Hypothalamus (tissue), 51 donors: ENCODE data around the gene CFAP206.

ENCODE experiments used
- DNase-seq, 51 donors: peaks; one replicate each; lab custom pipeline; 2025; lab: John Stamatoyannopoulos, UW

CFAP206 gene

GRCh38 chr6:87504441-87504840, 96.7 kb downstream of the CFAP206 start:
- no peak for DNase-seq
